ENCODE data around the gene DISC1. TPM values are rescaled to one million over a fixed set of nuclear protein-coding genes. Genes with fewer than 3 reads are reported as not detected.

DISC1 gene
- total and polyA plus RNA-seq, 2 experiments from 2014 or later, result 2.1 to 6.5 TPM

GRCh38 chr1:231792634-231793033 is 166.0 kb downstream of the DISC1 start:
- H3K27ac ChIP-seq (ENCODE audit: low read depth), result no peak overlapping the region
- no peak for ATAC-seq
- H3K9me2 ChIP-seq (ENCODE audit: insufficient read depth), result no peaks in the 10 kb centered on the region
- Mint-ChIP-seq H3K36me3 (ENCODE audit: low read depth) (no peaks in the 10 kb centered on the region), H3K27me3 (ENCODE audit: insufficient read depth, low read depth, poor library complexity) (peaks cover 3% of the 10 kb centered on the region), H3K27ac (no peak overlapping the region), H3K9me3 (no peaks in the 10 kb centered on the region), H3K4me3 (no peak overlapping the region), H3K4me1 (no peaks in the 10 kb centered on the region)
- H3F3A ChIP-seq (replicated peaks; ENCODE audit: low read depth), result no peaks in the 10 kb centered on the region
- no peak overlapping the region for H3K4me2 ChIP-seq
- H2AFZ ChIP-seq, result no peak overlapping the region
- H3K79me2 ChIP-seq (replicated peaks; ENCODE audit: insufficient read depth), result no peaks in the 10 kb centered on the region
- TF ChIP-seq CREB1 (CRISPR knock-in tag; IDR thresholded peaks at IDR 0.05; ENCODE audit: low read depth), result no peak
- TF ChIP-seq STAT1 (IDR thresholded peaks at IDR 0.05; ENCODE audit: unreplicated experiment), result no peak
- no peak for TF ChIP-seq CTCF (conservative IDR thresholded peaks at IDR 0.05; ENCODE audit: low read depth in 2 of 2)
- no peak for TF ChIP-seq EZH2 (IDR thresholded peaks at IDR 0.05; ENCODE audit: low read depth, unreplicated experiment)
- no peak for TF ChIP-seq POLR2AphosphoS5 (IDR thresholded peaks at IDR 0.05; ENCODE audit: low read depth)
- TF ChIP-seq NANOG (IDR thresholded peaks at IDR 0.05; ENCODE audit: borderline replicate concordance), result no peak
- no peak for TF ChIP-seq JUNB (IDR thresholded peaks at IDR 0.05; ENCODE audit: unreplicated experiment)
- no peak for TF ChIP-seq ZNF114 (CRISPR knock-in tag; IDR thresholded peaks at IDR 0.05)
- H3K27me3 ChIP-seq (ENCODE audit: insufficient read depth), result no peaks in the 10 kb centered on the region
- no peaks in the 10 kb centered on the region for H3K4me1 ChIP-seq (ENCODE audit: insufficient read depth)
- H3K36me3 ChIP-seq (ENCODE audit: insufficient read depth), result no peaks in the 10 kb centered on the region
- no peaks in the 10 kb centered on the region for H4K20me1 ChIP-seq (replicated peaks; ENCODE audit: insufficient read depth)
- no peak overlapping the region for H3K4me3 ChIP-seq
- DNase-seq (ENCODE audit: low spot score), result no peak

GRCh38 chr1:231793893-231794292 is 167.3 kb downstream of the DISC1 start:
- H3K27me3 ChIP-seq (ENCODE audit: insufficient read depth), result no peaks in the 10 kb centered on the region
- no peak overlapping the region for H3K4me2 ChIP-seq
- no peaks in the 10 kb centered on the region for H3K9me2 ChIP-seq (ENCODE audit: insufficient read depth)
- H3F3A ChIP-seq (replicated peaks; ENCODE audit: low read depth), result no peaks in the 10 kb centered on the region
- H3K4me3 Mint-ChIP-seq, result no peak overlapping the region
- H3K27me3 Mint-ChIP-seq (ENCODE audit: insufficient read depth, low read depth, poor library complexity), result peaks cover 3% of the 10 kb centered on the region
- H3K4me1 ChIP-seq (ENCODE audit: insufficient read depth), result no peaks in the 10 kb centered on the region
- no peak overlapping the region for H3K4me3 ChIP-seq
- H3K36me3 ChIP-seq (ENCODE audit: insufficient read depth), result no peaks in the 10 kb centered on the region
- no peak for DNase-seq (ENCODE audit: low spot score)
- H3K36me3 Mint-ChIP-seq (ENCODE audit: low read depth), result no peaks in the 10 kb centered on the region
- no peaks in the 10 kb centered on the region for H4K20me1 ChIP-seq (replicated peaks; ENCODE audit: insufficient read depth)
- no peaks in the 10 kb centered on the region for H3K79me2 ChIP-seq (replicated peaks; ENCODE audit: insufficient read depth)
- H2AFZ ChIP-seq, result no peak overlapping the region
- H3K27ac ChIP-seq (ENCODE audit: low read depth), result no peak overlapping the region
- no peaks in the 10 kb centered on the region for H3K4me1 Mint-ChIP-seq
- no peak for ATAC-seq
- H3K27ac Mint-ChIP-seq, result no peak overlapping the region
- no peaks in the 10 kb centered on the region for H3K9me3 Mint-ChIP-seq
- TF ChIP-seq CTCF (conservative IDR thresholded peaks at IDR 0.05; ENCODE audit: low read depth in 2 of 2) (no peak), ZNF114 (CRISPR knock-in tag; IDR thresholded peaks at IDR 0.05) (no peak), POLR2AphosphoS5 (IDR thresholded peaks at IDR 0.05; ENCODE audit: low read depth) (no peak)
- TF ChIP-seq, protein P1, sequence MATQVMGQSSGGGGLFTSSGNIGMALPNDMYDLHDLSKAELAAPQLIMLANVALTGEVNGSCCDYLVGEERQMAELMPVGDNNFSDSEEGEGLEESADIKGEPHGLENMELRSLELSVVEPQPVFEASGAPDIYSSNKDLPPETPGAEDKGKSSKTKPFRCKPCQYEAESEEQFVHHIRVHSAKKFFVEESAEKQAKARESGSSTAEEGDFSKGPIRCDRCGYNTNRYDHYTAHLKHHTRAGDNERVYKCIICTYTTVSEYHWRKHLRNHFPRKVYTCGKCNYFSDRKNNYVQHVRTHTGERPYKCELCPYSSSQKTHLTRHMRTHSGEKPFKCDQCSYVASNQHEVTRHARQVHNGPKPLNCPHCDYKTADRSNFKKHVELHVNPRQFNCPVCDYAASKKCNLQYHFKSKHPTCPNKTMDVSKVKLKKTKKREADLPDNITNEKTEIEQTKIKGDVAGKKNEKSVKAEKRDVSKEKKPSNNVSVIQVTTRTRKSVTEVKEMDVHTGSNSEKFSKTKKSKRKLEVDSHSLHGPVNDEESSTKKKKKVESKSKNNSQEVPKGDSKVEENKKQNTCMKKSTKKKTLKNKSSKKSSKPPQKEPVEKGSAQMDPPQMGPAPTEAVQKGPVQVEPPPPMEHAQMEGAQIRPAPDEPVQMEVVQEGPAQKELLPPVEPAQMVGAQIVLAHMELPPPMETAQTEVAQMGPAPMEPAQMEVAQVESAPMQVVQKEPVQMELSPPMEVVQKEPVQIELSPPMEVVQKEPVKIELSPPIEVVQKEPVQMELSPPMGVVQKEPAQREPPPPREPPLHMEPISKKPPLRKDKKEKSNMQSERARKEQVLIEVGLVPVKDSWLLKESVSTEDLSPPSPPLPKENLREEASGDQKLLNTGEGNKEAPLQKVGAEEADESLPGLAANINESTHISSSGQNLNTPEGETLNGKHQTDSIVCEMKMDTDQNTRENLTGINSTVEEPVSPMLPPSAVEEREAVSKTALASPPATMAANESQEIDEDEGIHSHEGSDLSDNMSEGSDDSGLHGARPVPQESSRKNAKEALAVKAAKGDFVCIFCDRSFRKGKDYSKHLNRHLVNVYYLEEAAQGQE (IDR thresholded peaks at IDR 0.05; ENCODE audit: unreplicated experiment), result no peak
